Measurements from ENCODE around the gene ATP1B4.

DNA sequence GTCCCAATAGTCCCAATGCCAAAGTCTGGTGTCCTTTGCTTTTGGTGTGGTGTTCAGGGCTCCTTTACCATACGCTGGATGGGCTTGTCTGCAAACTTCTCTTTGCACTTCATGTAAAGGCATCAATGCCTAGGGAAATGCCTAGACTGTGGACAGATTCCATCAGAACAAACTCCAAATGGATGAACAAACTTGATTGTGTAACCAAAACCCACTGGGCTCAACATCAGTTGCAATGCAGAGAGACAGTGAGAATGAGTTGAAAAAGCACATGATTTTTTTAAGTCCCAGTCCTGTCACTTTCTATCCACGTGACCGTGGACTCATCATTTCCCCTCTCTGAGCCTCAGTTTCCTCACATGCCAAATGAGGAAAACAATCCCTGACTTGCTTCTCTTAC is 4.9 kb downstream of the ATP1B4 start:
- TF ChIP-seq, protein P1, sequence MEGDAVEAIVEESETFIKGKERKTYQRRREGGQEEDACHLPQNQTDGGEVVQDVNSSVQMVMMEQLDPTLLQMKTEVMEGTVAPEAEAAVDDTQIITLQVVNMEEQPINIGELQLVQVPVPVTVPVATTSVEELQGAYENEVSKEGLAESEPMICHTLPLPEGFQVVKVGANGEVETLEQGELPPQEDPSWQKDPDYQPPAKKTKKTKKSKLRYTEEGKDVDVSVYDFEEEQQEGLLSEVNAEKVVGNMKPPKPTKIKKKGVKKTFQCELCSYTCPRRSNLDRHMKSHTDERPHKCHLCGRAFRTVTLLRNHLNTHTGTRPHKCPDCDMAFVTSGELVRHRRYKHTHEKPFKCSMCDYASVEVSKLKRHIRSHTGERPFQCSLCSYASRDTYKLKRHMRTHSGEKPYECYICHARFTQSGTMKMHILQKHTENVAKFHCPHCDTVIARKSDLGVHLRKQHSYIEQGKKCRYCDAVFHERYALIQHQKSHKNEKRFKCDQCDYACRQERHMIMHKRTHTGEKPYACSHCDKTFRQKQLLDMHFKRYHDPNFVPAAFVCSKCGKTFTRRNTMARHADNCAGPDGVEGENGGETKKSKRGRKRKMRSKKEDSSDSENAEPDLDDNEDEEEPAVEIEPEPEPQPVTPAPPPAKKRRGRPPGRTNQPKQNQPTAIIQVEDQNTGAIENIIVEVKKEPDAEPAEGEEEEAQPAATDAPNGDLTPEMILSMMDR (IDR thresholded peaks at IDR 0.05): no peak
- TF ChIP-seq POLR2A (IDR thresholded peaks at IDR 0.05): no peak

Data from body of pancreas (tissue), 4 donors.